HG03039 (cell line): ENCODE measurements around the gene CDC27.
A peak's percentile ranks its signal among the peaks of the same experiment; 100 is the strongest.
"Not testable (repeated sequence)": the region's sequence is repeated elsewhere in the genome, so short reads cannot be mapped to it uniquely, and the experiment has no call there.

ENCODE experiments used
- ATAC-seq: cut with Tn5 transposase; IDR thresholded peaks from one replicate; pipeline ENCODE4 v1.9.1; 2021; ENCODE audit warnings: mild to moderate bottlenecking, moderate library complexity; ENCODE audit not compliant: unreplicated experiment

CDC27 gene, protein sequence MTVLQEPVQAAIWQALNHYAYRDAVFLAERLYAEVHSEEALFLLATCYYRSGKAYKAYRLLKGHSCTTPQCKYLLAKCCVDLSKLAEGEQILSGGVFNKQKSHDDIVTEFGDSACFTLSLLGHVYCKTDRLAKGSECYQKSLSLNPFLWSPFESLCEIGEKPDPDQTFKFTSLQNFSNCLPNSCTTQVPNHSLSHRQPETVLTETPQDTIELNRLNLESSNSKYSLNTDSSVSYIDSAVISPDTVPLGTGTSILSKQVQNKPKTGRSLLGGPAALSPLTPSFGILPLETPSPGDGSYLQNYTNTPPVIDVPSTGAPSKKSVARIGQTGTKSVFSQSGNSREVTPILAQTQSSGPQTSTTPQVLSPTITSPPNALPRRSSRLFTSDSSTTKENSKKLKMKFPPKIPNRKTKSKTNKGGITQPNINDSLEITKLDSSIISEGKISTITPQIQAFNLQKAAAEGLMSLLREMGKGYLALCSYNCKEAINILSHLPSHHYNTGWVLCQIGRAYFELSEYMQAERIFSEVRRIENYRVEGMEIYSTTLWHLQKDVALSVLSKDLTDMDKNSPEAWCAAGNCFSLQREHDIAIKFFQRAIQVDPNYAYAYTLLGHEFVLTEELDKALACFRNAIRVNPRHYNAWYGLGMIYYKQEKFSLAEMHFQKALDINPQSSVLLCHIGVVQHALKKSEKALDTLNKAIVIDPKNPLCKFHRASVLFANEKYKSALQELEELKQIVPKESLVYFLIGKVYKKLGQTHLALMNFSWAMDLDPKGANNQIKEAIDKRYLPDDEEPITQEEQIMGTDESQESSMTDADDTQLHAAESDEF

GRCh38 chr17:47188876-47189731 is at the start of gene CDC27:
Gene CDC27, minus strand, starts transcription at chr17:47189295. Its CDS starts 123 bp downstream, at chr17:47189172.
- ATAC-seq, result peak; percentile 89

GRCh38 chr17:47238321-47239010 is 49.4 kb upstream of the CDC27 start:
- no peak for ATAC-seq

- no peak for ATAC-seq
These were observed 48.7 kb upstream of the CDC27 start for GRCh38 chr17:47237841-47238240.

GRCh38 chr17:47235923-47236322 is 46.8 kb upstream of the CDC27 start:
- ATAC-seq, result no peak

- no peak for ATAC-seq
These were observed 46.4 kb upstream of the CDC27 start for GRCh38 chr17:47235506-47235905.

DNA sequence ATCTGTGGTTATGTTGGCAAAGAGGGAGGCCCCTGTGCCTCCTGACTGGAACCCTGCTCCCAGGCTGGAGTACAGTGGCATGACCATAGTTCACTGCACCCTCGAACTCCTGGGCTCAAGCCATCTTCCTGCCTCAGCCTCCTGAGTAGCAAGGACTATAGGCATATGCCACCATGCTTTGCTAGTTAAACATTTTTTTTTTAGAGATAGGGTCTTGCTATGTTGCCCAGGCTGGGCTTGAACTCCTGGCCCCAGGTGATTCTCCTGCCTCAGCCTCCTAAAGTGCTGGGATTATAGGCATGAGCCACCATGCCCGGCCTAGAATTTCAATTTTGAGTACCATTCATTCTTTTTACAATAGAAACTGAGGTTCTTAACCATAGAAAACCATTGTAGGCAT is 43.4 kb upstream of the CDC27 start:
- ATAC-seq, result no peak

DNA sequence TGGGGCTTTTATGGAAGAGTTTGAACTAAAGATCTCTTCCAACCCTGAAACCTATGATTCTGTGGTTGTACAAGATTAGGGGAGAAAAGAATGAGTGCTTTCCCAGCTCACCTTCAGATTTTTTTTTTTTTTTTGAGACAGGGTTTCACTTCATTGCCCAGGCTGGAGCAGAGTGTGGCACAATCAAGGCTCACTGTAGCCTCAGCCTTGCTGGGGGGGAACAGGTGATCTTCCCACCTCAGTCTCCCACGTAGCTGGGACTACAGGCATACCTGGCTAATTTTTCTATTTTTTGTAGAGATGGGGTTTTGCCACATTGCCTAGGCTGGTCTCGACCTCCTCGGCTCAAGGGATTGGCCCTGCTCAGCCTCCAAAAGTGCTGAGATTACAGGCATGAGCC is 42.8 kb upstream of the CDC27 start:
- ATAC-seq, result no peak

DNA sequence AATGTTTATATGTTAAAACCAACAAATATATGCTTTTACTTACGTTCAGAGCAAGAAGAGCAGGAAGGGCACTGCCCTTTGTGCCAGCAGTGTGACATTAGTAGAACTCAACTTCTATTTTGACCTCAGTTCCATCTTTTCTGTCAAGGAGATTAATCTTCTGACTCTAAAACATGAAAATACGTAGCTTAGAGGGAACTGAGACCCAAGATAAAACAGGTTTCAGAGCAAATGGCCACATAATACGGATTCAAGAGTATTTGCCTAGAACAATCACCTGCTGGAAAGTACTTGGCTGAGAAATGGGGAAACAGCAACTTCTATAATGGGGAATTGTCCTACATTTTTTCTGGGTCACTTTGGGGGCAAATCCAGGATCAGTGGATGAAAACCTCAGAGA is 42.2 kb upstream of the CDC27 start:
- ATAC-seq, result no peak

GRCh38 chr17:47230864-47231263 is 41.8 kb upstream of the CDC27 start:
- no peak for ATAC-seq

GRCh38 chr17:47229535-47230443 is 40.7 kb upstream of the CDC27 start:
- peak; percentile 68 for ATAC-seq

- no peak for ATAC-seq
These were observed 38.8 kb upstream of the CDC27 start for GRCh38 chr17:47227862-47228261.

DNA sequence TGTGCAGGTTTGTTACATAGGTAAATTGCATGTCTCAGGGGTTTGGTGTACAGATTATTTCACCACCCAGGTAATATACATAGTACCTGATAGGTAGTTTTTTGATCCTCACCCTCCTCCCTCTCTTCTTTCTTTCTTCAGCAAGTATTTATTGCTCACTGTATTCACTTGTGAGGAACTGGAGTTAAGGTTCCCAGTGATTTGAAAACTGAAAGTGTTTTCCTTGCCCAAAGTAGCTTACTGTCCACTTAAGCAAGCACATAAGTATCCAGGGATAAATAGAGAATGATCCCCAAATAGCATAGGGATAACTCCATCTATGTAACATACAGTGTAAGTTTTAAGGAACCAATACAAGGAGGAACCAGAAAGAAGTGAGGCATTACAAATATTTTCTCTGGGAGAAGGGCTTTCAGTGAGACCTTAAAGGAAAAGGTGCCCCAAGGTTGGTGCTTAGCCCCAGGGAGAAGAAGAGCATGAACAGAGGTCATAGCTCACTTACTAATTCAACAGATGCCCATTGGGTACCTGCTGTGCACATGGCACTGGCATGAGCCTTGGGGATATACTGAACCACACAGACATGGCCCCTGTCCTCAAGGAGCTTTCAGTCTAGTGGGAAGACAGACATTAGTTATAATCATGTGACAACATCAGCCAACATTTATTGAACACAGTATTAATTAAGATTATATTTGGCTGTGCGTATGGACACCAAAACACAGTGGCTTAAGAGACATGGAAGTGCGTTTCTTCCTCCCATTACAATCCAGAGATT is 37.0 kb upstream of the CDC27 start:
- no peak for ATAC-seq

GRCh38 chr17:47225436-47225858 is 36.4 kb upstream of the CDC27 start:
- no peak for ATAC-seq

- no peak for ATAC-seq
These were observed 35.9 kb upstream of the CDC27 start for GRCh38 chr17:47224966-47225365.

GRCh38 chr17:47224077-47224476 is 35.0 kb upstream of the CDC27 start:
- not testable (repeated sequence) for ATAC-seq

GRCh38 chr17:47223460-47223859 is 34.4 kb upstream of the CDC27 start:
- ATAC-seq, result no peak

GRCh38 chr17:47223007-47223406 is 33.9 kb upstream of the CDC27 start:
- ATAC-seq, result no peak

DNA sequence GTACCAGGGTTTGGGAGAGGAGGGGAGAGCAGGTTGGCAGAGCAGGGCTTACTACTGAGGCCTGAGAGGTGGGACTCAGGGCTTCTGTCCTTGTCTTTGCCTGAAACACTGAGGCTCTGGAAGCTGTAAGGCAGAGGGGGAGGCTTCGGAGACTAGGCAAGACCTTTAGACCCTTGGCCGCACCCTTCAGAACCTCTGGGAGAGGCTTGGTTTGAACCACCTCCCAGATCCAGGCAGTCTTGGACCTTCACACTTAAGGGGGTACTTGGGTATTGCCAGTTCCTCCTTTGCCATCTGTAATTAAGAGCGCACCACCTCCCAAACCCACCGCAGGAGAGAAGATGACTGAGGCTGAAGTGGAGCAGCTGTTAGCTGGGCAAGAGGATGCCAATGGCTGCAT is 33.0 kb upstream of the CDC27 start:
- ATAC-seq, result no peak

DNA sequence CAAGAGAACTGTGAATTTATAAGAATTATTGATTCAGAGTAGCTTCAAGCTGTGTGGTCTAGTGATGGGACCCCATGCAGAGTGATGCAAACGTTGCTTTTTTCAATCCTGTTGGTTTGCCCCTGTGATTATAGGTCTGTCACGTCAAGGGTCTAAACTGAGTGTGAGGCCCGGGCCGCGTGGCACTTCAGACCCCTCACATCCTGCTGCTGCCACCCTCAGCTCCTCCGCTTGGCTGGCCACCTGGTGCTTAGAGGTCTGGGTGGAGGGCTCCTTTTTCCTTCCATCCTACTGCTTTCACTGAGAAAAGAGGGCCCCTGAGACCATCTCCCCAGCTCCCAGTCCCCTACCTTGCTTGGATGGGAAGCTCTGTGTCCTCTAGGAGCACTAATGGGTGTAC is 32.1 kb upstream of the CDC27 start:
- ATAC-seq, result no peak
